Non-pigmented ciliary epithelial cell (primary cell): ENCODE results near the gene WBP1.
A peak's percentile ranks its signal among the peaks of the same experiment; 100 is the strongest.

Source experiments
- DNase-seq: peaks from one replicate; pipeline ENCODE4 v3.0.0-alpha.2; 2010; ENCODE audit warnings: low read depth

The WBP1 gene

GRCh38 chr2:74502720-74503505 lies 44.7 kb downstream of the WBP1 start:
- DNase-seq: no peak

DNA sequence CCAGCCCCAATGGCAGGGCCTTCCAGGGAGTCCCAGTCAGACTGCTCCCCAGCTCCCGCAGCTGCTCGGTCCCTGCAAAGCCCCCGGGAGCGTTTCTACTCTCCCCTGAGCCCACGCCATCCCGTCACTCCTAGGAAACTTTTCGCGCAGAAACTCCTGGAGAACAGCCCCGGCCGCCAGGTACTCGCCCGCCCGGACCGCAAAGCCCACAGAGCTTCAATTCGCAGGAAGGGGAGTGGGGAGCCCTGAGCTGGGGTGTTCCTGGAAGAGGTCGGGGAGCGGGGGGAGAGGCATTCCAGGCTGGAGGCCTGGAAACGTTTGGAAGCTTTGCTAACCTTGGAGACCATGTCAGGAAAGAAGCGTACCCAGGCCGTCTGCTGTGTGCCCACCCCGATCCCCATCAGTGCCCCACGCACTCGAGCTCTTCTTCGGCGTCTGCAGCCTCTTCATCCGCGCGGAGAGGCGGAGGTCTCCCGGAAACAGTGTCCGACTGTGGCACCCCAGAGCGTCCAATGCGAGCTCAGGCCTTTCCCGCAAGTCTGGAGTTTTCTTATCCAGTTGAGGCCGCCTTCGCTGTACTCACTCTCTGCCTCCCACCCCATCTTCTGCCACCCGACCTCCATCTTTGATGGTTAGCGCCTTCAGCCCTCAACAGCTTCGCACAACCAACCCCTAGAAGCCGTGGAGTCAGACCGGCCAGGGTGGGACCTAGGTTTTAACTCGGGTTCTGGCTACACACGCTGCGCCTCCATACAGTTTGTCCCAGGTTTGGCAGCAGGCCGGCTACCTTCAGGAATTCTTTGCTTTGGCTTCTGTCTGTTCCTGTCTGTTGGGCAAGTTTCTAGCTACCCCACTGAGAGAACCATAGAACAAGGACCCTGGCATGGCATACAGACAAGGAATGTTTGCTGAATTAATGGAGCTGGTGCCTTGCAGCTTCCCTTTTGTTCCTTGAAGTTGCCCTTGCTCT lies 45.6 kb downstream of the WBP1 start:
- no peak for DNase-seq

DNA sequence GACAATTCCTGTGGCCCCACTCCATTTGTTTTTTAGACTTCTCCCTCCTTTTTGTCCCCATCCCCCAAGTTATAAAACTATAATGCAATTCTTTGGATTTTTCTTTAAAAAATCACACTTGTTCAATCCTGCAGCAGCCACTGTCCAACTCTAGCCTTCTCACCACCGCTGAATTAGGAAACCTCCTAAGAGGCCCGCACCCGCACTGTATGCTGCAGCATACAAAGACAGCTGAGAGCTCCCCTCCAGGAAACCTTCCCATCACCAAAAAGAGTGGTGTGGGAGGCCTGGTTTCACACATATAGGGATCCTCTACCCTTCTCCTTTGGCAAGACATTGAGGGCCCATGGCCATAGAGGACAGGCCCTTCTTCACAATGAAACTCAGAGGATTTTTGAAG lies 46.4 kb downstream of the WBP1 start:
- DNase-seq: no peak

- no peak for DNase-seq
These were observed 47.4 kb downstream of the WBP1 start for GRCh38 chr2:74505448-74506246.

- peak; percentile 91 for DNase-seq
These were observed 49.1 kb downstream of the WBP1 start, which contains the start of gene PCGF1 for GRCh38 chr2:74507145-74507925. Gene PCGF1 (minus strand): TSS chr2:74507695. CDS start chr2:74507668, 27 bp downstream.

DNA sequence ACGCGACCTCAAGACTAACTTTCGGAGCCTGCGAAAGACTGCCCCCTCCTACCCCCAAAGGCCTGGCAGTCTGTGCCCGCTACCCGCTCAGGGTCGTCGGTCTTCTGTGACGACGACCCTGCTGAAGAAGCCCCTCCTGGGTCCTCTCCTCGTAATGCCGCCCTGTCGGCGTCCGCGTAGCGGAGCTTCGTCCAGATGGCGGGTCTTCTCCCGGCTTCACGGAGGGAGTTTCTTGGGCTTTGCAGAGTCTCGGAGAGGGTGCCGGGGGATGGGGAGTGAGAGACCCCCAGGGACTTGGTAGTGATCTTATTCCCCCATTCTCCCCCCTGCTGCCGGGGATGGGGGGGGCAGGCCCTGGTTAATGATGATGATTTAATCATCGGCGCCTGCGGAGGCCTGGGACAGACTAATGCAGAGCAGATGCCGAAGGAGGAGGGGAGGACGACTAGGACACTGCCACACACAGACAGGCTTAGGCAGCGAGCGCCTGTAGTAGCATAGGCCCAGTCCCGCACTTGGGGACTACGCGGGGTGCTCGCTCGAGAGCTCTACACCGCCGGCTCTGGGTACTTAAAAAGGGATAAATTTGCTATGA lies 49.8 kb downstream of the WBP1 start:
- DNase-seq: no peak

DNA sequence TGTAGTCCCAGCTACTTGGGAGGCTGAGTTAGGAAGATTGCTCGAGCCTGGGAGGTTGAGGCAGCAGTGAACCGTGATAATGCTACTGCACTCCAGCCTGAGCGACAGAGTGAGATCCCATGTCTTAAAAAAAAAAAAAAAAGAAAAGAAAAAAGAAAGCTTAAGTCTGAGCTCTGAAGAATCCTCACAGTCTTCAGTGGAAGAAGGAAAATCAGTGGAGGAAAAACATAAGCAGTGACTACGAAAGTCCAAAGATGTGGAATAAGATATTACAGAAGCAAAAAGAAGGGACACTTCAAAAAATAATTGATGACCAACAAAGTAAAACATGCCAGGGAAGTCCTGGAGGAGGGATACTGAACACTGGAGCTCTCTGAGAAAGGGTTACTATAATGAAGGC lies 52.0 kb downstream of the WBP1 start:
- DNase-seq: no peak
